Dendritic cell treated with granulocyte-macrophage colony-stimulating factor and Interleukin-4, amounts not matched to agents 40 ng/mL and 50 ng/mL, for 4 days (primary cell): ENCODE measurements around the gene NAA60.

ENCODE experiments used
- H3K27ac Mint-ChIP-seq: one replicate; pipeline ENCODE4 v1.8.0; 2022; ENCODE audit warnings: mild to moderate bottlenecking, mixed read lengths
- H3K27me3 Mint-ChIP-seq: one replicate; pipeline ENCODE4 v1.8.0; 2022; ENCODE audit warnings: mild to moderate bottlenecking, mixed read lengths
- H3K36me3 Mint-ChIP-seq: one replicate; pipeline ENCODE4 v1.8.0; 2022; ENCODE audit warnings: low read depth, mixed read lengths
- H3K4me1 Mint-ChIP-seq: one replicate; pipeline ENCODE4 v1.8.0; 2022; ENCODE audit warnings: low read depth, mixed read lengths
- H3K4me3 Mint-ChIP-seq: one replicate; pipeline ENCODE4 v1.8.0; 2022; ENCODE audit warnings: mild to moderate bottlenecking, moderate library complexity, mixed read lengths
- H3K9me3 Mint-ChIP-seq: one replicate; pipeline ENCODE4 v1.8.0; 2022; ENCODE audit warnings: mixed read lengths
- intact Hi-C: fragments of 100-400 bp; cut with micrococcal nuclease; formaldehyde crosslinking; loops from one replicate; pipeline ENCODE4 v1.15.0; 2022

Gene NAA60

DNA sequence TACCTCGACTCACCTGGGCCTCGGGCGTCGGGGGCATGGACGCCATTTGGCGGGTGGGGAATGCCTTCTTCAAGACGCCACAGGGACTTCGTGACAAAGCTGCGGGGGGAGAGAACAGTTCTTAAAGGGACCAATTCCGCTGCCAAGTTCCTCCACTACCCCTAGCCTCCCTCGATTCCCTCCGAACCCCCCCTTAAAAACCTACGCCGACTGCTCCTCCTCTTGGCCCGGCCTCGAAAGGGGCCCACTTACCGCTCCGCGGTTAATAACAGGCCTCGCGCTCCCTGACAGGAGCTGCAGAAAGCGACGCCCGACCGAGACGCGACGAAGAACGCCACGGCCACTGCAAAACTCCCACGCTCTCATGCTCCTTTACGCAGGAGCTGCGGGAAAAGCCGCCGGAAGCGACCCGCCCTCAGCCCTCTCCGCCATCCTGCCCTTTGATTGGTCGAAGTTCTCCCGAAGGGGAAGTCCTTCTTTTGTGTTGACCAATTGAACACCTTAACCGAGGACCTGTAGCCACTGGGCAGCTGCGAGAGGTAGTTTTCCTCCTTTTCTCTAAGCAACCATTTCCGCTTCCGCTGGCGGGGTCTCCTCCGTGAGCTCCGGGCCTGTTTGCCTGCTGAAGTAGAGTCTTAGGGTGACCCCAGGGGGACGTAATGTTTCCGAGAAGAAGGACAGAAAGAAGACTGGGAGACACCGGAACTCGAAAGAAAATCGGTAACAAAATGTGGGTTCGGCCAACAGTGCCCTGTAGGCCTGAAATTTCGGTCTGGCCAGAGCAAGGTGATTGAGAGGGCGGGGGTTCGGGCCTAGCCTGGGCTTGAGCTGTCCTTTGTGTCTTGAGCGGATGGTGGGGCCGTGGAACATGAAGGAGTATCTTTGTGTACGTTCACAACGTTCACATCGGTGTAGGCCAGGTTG, at the start of gene NAA60, which contains the start of gene ZNF597:
NAA60 (plus strand) TSS at position 573 of the 924 bp plus-strand sequence. CDS start 32,548 bp downstream, outside the sequence.
ZNF597 (minus strand) TSS at position 397 of the 924 bp plus-strand sequence; CDS start at position 46, 351 bp downstream.
- Mint-ChIP-seq H3K9me3 (peaks cover 28% of the 10 kb centered on the region), H3K27me3 (no peaks in the 10 kb centered on the region), H3K36me3 (peaks cover 62% of the 10 kb centered on the region), H3K27ac (peak within 1 kb of the TSS; percentile 91), H3K4me1 (peaks cover 5% of the 10 kb centered on the region), H3K4me3 (peak within 1 kb of the TSS; percentile 94)
- intact Hi-C loops, result no loop called here

- peaks cover 23% of the 10 kb centered on the region for H3K4me1 Mint-ChIP-seq
Measured at GRCh38 chr16:3400446-3400778, 43.1 kb upstream of the NAA60 start.

GRCh38 chr16:3400779-3401688, 42.4 kb upstream of the NAA60 start, which contains the start of the genes ZNF174 and ZSCAN32:
TSS of gene ZNF174 (plus strand) at chr16:3401215. CDS start at chr16:3402005, 790 bp downstream.
TSS of gene ZSCAN32 (minus strand) at chr16:3401004. CDS start at chr16:3397557, 3,447 bp downstream.
- Mint-ChIP-seq H3K27me3 (no peaks in the 10 kb centered on the region), H3K4me3 (peak within 1 kb of the TSS; percentile 96), H3K36me3 (peaks cover 90% of the 10 kb centered on the region), H3K4me1 (peaks cover 27% of the 10 kb centered on the region), H3K9me3 (peaks cover 55% of the 10 kb centered on the region), H3K27ac (peak within 1 kb of the TSS; percentile 85)
- intact Hi-C loops, result loop anchor here (1.0 to 2.0 kb wide), 3 partner anchors 56 to 118 kb away; partner anchors contain the start of genes CLUAP1 and ZNF263

More at GRCh38 chr16:3400446-3400778, 43.1 kb upstream of the NAA60 start:
- Mint-ChIP-seq H3K9me3 (peaks cover 55% of the 10 kb centered on the region), H3K36me3 (peaks cover 90% of the 10 kb centered on the region), H3K4me3 (peak overlapping the region; percentile 96), H3K27ac (peak overlapping the region; percentile 85), H3K27me3 (no peaks in the 10 kb centered on the region)
- intact Hi-C loops, result loop anchor here (2.0 kb wide), 2 partner anchors 100 to 118 kb away; partner anchors contain the start of genes CLUAP1 and ZNF263

GRCh38 chr16:3401719-3402397, 41.6 kb upstream of the NAA60 start:
- peaks cover 27% of the 10 kb centered on the region for H3K4me1 Mint-ChIP-seq
- peak overlapping the region; percentile 96 for H3K4me3 Mint-ChIP-seq
- H3K27ac Mint-ChIP-seq, result peak overlapping the region; percentile 85
- no peaks in the 10 kb centered on the region for H3K27me3 Mint-ChIP-seq
- peaks cover 90% of the 10 kb centered on the region for H3K36me3 Mint-ChIP-seq
- intact Hi-C loops, result loop anchor here (1.0 to 2.0 kb wide), 3 partner anchors 55 to 119 kb away; partner anchors contain the start of genes CLUAP1 and ZNF263
- peaks cover 55% of the 10 kb centered on the region for H3K9me3 Mint-ChIP-seq

- intact Hi-C loops, result no loop called here
- Mint-ChIP-seq H3K9me3 (peaks cover 97% of the 10 kb centered on the region), H3K36me3 (peaks cover 65% of the 10 kb centered on the region), H3K4me1 (peaks cover 10% of the 10 kb centered on the region), H3K4me3 (no peak overlapping the region), H3K27ac (no peak overlapping the region), H3K27me3 (no peaks in the 10 kb centered on the region)
Measured at GRCh38 chr16:3408561-3409197, 34.8 kb upstream of the NAA60 start.

DNA sequence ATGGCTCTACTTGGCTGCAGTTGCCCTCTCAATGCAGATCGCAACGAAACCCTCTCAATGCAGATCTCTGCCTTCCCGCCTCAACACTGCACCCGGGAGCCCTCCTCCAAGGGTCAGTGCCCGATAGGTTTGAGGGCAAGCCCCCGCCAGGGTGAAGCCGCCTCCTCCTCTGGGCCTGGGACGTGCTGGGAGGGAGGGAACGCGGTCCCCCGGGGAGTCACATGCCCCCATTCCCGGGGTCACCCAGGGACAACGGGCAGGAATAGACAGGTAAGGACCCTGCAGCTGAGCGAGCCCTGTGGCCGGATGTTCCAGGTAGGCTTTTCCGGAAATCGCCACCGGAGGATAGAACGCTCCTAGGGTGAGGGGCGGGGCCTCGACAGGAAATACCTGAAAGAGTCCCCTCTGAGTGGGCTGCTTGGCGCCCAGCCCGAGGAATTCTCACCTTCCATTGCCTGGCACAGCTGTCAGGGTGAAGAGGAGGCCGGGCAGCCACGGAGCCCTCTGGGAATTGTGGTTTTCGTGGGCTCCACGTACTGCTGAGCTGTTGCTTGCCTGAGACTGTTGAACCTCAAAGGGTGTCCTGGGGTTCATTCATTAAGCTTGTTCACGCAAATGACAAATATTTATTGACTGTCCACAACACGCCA, 29.6 kb upstream of the NAA60 start:
- Mint-ChIP-seq H3K36me3 (peaks cover 13% of the 10 kb centered on the region), H3K27ac (no peak overlapping the region), H3K9me3 (peaks cover 93% of the 10 kb centered on the region), H3K4me3 (no peak overlapping the region), H3K4me1 (no peaks in the 10 kb centered on the region), H3K27me3 (peaks cover 2% of the 10 kb centered on the region)
- intact Hi-C loops, result no loop called here

- Mint-ChIP-seq H3K36me3 (peaks cover 35% of the 10 kb centered on the region), H3K4me3 (peak overlapping the region; percentile 52), H3K27me3 (peaks cover 20% of the 10 kb centered on the region), H3K27ac (peak overlapping the region; percentile 47), H3K4me1 (no peaks in the 10 kb centered on the region), H3K9me3 (peaks cover 35% of the 10 kb centered on the region)
- intact Hi-C loops, result no loop called here
Measured at GRCh38 chr16:3431779-3432219, 11.7 kb upstream of the NAA60 start.

GRCh38 chr16:3434373-3434772, 9.1 kb upstream of the NAA60 start:
- H3K9me3 Mint-ChIP-seq, result peaks cover 35% of the 10 kb centered on the region
- H3K4me3 Mint-ChIP-seq, result no peak overlapping the region
- H3K36me3 Mint-ChIP-seq, result peaks cover 59% of the 10 kb centered on the region
- H3K4me1 Mint-ChIP-seq, result no peaks in the 10 kb centered on the region
- H3K27me3 Mint-ChIP-seq, result peaks cover 22% of the 10 kb centered on the region
- no peak overlapping the region for H3K27ac Mint-ChIP-seq
- intact Hi-C loops, result no loop called here

DNA sequence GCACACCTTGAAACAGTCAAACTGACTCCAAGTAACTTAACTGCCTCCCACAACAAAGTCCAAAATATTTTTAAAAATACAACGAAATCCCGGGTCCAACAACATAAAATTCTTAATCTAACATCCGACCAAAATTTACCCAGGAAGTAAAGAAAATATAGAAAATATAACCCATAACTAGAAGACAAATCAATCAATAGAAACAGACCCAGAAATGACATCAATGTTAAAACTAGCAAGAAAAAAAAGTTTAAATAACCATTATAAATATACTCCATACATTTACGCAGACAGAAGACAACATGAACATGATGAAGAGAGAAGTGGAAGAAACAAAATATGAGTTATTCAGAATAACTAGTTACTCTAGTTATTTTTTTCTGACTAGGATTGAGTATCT, 3.8 kb upstream of the NAA60 start:
- Mint-ChIP-seq H3K27ac (no peak overlapping the region), H3K4me3 (no peak overlapping the region), H3K27me3 (peaks cover 13% of the 10 kb centered on the region), H3K9me3 (peaks cover 28% of the 10 kb centered on the region), H3K4me1 (peaks cover 5% of the 10 kb centered on the region), H3K36me3 (peaks cover 66% of the 10 kb centered on the region)
- intact Hi-C loops, result no loop called here

- H3K27ac Mint-ChIP-seq, result peak overlapping the region; percentile 91
- peak overlapping the region; percentile 94 for H3K4me3 Mint-ChIP-seq
- H3K27me3 Mint-ChIP-seq, result no peaks in the 10 kb centered on the region
- H3K4me1 Mint-ChIP-seq, result peaks cover 5% of the 10 kb centered on the region
- H3K36me3 Mint-ChIP-seq, result peaks cover 65% of the 10 kb centered on the region
- peaks cover 28% of the 10 kb centered on the region for H3K9me3 Mint-ChIP-seq
- intact Hi-C loops, result no loop called here
Measured at GRCh38 chr16:3444032-3444388, 530 bp downstream of the NAA60 start.

GRCh38 chr16:3454093-3454492, 10.6 kb downstream of the NAA60 start:
- Mint-ChIP-seq H3K4me3 (no peak overlapping the region), H3K36me3 (peaks cover 37% of the 10 kb centered on the region), H3K27ac (no peak overlapping the region), H3K9me3 (no peaks in the 10 kb centered on the region), H3K27me3 (no peaks in the 10 kb centered on the region), H3K4me1 (peaks cover 19% of the 10 kb centered on the region)
- intact Hi-C loops, result no loop called here

- no peak overlapping the region for H3K27ac Mint-ChIP-seq
- no peaks in the 10 kb centered on the region for H3K27me3 Mint-ChIP-seq
- peaks cover 35% of the 10 kb centered on the region for H3K36me3 Mint-ChIP-seq
- intact Hi-C loops, result loop anchor here (5.0 kb wide), 1 partner anchor 147 kb away; the partner anchor contains the start of genes TIGD7 and ZNF75A
- H3K9me3 Mint-ChIP-seq, result no peaks in the 10 kb centered on the region
- H3K4me1 Mint-ChIP-seq, result peaks cover 25% of the 10 kb centered on the region
- no peak overlapping the region for H3K4me3 Mint-ChIP-seq
Measured at GRCh38 chr16:3454631-3455147, 11.2 kb downstream of the NAA60 start.
